K562 (cell line): Measurements from ENCODE around the gene VEZF1. TPM values are rescaled to one million over a fixed set of nuclear protein-coding genes. Genes with fewer than 3 reads are reported as not detected.
A peak's percentile ranks its signal among the peaks of the same experiment; 100 is the strongest.

Experiments
- CCNT2 ChIP-seq: IDR thresholded peaks from 2 replicates; pipeline ENCODE4 v1.6.1; 2011; ENCODE audit warnings: borderline replicate concordance, low read depth, mild to moderate bottlenecking, moderate library complexity, mixed read lengths, low read length; ENCODE audit not compliant: insufficient read length; ENCODE audit errors: extremely low read depth
- NFATC3 ChIP-seq: fragments of 450-650 bp; IDR thresholded peaks from 2 replicates; pipeline ENCODE4 v1.6.1; 2017; ENCODE audit warnings: mild to moderate bottlenecking
- POLR2A ChIP-seq: fragments of 450-650 bp; conservative IDR thresholded peaks from 2 replicates; pipeline ENCODE4 v1.6.1; 2016
- POLR2H ChIP-seq: IDR thresholded peaks from 2 replicates; pipeline ENCODE4 v1.6.1; 2016; ENCODE audit warnings: missing genetic modification characterization, low read depth, mild to moderate bottlenecking, control low read depth, missing compliant biosample characterization, moderate library complexity
- RAD21 ChIP-seq, 2 experiments: fragments of 250-450 bp in 1 of 2; fragments of 450-650 bp in 1 of 2; sonication (Bioruptor Pico) in 1 of 2; formaldehyde crosslinking in 1 of 2; IDR thresholded peaks in 1 of 2; conservative IDR thresholded peaks in 1 of 2; 2 replicates each; pipeline versions ENCODE4 v1.4.0 to v1.8.0; 2020 to 2022; ENCODE audit warnings: mild to moderate bottlenecking in 2 of 2, moderate library complexity in 1 of 2
- ZNF780A ChIP-seq: fragments of 250-450 bp; sonication (Bioruptor Pico); IDR thresholded peaks from 2 replicates; pipeline ENCODE4 v1.5.0; 2021; ENCODE audit warnings: mild to moderate bottlenecking
- polyA plus RNA-seq, 8 experiments: library from polyadenylated mRNA; depleted of rRNA in 4 of 8; stranded (reverse) in 5 of 8; unstranded in 3 of 8; fragments of >200 nt; fragmentation: Nextera tagmentation in 2 of 8; fragmentation: Illumina TruSeq in 1 of 8; extraction: Ambion mirVana in 2 of 8; extraction: Trizol in 1 of 8; gene quantifications; 2 replicates each; pipeline versions ENCODE4 v1.2.1 to v1.2.3, GENCODE V29; 2011 to 2014; ENCODE audit warnings: inconsistent platforms in 1 of 8, missing spikeins in 1 of 8
- total RNA-seq, 7 experiments: library from RNA; depleted of rRNA in 6 of 7; stranded (reverse); fragments of >200 nt in 6 of 7; fragmentation: Illumina TruSeq in 2 of 7; extraction: Trizol in 2 of 7; gene quantifications; 2 replicates each; pipeline versions ENCODE4 v1.2.1 to v1.2.3, GENCODE V29; 2011 to 2021; ENCODE audit warnings: low replicate concordance in 1 of 7
- TF ChIP-seq, protein P1 (sequence below), 3 experiments: fragments of 200-800 bp in 1 of 3; fragments of 250-450 bp in 1 of 3; fragments of 450-650 bp in 1 of 3; sonication (Bioruptor Pico) in 1 of 3; sonication (Bioruptor generic) in 1 of 3; formaldehyde crosslinking in 1 of 3; IDR thresholded peaks; 2 replicates each; pipeline versions ENCODE4 v1.6.1 to v1.8.0; 2016 to 2022; ENCODE audit warnings: mild to moderate bottlenecking in 2 of 3, missing genetic modification characterization in 2 of 3, missing compliant biosample characterization in 1 of 3, moderate library complexity in 1 of 3
- TF ChIP-seq, protein P2 (sequence below), 2 experiments: fragments of 450-650 bp; formaldehyde crosslinking in 1 of 2; IDR thresholded peaks; 2 replicates each; pipeline versions ENCODE4 v1.4.0 to v1.6.1; 2014 to 2020; ENCODE audit warnings: mild to moderate bottlenecking in 2 of 2, borderline replicate concordance in 1 of 2, low read depth in 1 of 2
- TF ChIP-seq, protein P3 (sequence below): fragments of 250-450 bp; sonication (Bioruptor Pico); IDR thresholded peaks from 2 replicates; pipeline ENCODE4 v1.9.0; 2021; ENCODE audit warnings: mild to moderate bottlenecking, inconsistent platforms

The VEZF1 gene
- total and polyA plus RNA-seq, 9 of the 15 experiments (the other 6 are each of a cell fraction or from before 2014, with no cell fraction given): 9.5 to 33.4 (median 22.1) TPM

DNA sequence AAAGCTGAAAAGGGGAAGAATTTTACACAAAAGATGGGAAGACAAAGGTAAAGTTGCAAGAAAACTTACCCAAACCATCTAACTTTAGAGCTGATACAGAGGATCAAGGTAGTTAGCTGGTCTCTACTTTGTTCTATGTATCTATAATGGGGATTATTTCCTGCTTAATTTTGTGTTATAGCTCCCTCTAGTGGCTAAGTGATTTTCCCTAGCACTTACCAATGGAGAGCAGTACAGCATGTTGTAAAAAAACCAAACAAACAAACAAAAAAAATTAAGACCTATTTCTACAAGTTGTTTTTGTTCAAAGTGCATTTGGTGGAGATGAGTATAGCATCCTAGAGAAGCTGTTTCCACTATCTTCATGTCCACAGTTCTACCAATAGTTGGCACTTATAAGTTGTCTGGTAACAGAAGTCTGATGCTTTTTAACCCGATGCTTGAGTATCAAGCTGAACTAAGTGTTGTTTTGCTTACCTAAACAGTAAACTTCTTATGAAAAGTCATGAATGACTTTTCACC is 11.5 kb upstream of the VEZF1 start (continued):
- TF ChIP-seq, protein P1, sequence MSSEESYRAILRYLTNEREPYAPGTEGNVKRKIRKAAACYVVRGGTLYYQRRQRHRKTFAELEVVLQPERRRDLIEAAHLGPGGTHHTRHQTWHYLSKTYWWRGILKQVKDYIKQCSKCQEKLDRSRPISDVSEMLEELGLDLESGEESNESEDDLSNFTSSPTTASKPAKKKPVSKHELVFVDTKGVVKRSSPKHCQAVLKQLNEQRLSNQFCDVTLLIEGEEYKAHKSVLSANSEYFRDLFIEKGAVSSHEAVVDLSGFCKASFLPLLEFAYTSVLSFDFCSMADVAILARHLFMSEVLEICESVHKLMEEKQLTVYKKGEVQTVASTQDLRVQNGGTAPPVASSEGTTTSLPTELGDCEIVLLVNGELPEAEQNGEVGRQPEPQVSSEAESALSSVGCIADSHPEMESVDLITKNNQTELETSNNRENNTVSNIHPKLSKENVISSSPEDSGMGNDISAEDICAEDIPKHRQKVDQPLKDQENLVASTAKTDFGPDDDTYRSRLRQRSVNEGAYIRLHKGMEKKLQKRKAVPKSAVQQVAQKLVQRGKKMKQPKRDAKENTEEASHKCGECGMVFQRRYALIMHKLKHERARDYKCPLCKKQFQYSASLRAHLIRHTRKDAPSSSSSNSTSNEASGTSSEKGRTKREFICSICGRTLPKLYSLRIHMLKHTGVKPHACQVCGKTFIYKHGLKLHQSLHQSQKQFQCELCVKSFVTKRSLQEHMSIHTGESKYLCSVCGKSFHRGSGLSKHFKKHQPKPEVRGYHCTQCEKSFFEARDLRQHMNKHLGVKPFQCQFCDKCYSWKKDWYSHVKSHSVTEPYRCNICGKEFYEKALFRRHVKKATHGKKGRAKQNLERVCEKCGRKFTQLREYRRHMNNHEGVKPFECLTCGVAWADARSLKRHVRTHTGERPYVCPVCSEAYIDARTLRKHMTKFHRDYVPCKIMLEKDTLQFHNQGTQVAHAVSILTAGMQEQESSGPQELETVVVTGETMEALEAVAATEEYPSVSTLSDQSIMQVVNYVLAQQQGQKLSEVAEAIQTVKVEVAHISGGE (CRISPR knock-in tag; IDR thresholded peaks at IDR 0.05): no peak
- TF ChIP-seq, protein P2, sequence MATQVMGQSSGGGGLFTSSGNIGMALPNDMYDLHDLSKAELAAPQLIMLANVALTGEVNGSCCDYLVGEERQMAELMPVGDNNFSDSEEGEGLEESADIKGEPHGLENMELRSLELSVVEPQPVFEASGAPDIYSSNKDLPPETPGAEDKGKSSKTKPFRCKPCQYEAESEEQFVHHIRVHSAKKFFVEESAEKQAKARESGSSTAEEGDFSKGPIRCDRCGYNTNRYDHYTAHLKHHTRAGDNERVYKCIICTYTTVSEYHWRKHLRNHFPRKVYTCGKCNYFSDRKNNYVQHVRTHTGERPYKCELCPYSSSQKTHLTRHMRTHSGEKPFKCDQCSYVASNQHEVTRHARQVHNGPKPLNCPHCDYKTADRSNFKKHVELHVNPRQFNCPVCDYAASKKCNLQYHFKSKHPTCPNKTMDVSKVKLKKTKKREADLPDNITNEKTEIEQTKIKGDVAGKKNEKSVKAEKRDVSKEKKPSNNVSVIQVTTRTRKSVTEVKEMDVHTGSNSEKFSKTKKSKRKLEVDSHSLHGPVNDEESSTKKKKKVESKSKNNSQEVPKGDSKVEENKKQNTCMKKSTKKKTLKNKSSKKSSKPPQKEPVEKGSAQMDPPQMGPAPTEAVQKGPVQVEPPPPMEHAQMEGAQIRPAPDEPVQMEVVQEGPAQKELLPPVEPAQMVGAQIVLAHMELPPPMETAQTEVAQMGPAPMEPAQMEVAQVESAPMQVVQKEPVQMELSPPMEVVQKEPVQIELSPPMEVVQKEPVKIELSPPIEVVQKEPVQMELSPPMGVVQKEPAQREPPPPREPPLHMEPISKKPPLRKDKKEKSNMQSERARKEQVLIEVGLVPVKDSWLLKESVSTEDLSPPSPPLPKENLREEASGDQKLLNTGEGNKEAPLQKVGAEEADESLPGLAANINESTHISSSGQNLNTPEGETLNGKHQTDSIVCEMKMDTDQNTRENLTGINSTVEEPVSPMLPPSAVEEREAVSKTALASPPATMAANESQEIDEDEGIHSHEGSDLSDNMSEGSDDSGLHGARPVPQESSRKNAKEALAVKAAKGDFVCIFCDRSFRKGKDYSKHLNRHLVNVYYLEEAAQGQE (IDR thresholded peaks at IDR 0.05; ENCODE audit: borderline replicate concordance): peak; percentile 24; the same call in 1 of the 2 replicates
- TF ChIP-seq, protein P2 (CRISPR knock-in tag; IDR thresholded peaks at IDR 0.05; ENCODE audit: low read depth): no peak
- TF ChIP-seq CCNT2 (peak; percentile 42), ZNF780A (CRISPR knock-in tag) (peak; percentile 17; the same call in 1 of the 2 replicates), POLR2H (peak; percentile 49), POLR2A (peak; percentile 76), NFATC3 (0 out of 2 replicates have a peak, but pooled peaks have one; percentile 25), RAD21 (CRISPR knock-in tag; conservative IDR thresholded peaks at IDR 0.05 in 1 of 2, IDR thresholded peaks at IDR 0.05 in 1 of 2) (peak; percentile 68 to 69)
- TF ChIP-seq, protein P3, sequence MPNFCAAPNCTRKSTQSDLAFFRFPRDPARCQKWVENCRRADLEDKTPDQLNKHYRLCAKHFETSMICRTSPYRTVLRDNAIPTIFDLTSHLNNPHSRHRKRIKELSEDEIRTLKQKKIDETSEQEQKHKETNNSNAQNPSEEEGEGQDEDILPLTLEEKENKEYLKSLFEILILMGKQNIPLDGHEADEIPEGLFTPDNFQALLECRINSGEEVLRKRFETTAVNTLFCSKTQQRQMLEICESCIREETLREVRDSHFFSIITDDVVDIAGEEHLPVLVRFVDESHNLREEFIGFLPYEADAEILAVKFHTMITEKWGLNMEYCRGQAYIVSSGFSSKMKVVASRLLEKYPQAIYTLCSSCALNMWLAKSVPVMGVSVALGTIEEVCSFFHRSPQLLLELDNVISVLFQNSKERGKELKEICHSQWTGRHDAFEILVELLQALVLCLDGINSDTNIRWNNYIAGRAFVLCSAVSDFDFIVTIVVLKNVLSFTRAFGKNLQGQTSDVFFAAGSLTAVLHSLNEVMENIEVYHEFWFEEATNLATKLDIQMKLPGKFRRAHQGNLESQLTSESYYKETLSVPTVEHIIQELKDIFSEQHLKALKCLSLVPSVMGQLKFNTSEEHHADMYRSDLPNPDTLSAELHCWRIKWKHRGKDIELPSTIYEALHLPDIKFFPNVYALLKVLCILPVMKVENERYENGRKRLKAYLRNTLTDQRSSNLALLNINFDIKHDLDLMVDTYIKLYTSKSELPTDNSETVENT (CRISPR knock-in tag): no peak
